ENCODE results near the gene CIB2.

CIB2 gene

GRCh38 chr15:78131295-78132061, at the start of gene CIB2:
Gene CIB2 (minus strand): TSS chr15:78131445. CDS start chr15:78131215, 230 bp downstream.
- peak within 1 kb of the TSS; percentile 71 for H3K4me3 ChIP-seq (ENCODE audit: low read length)
- TF ChIP-seq CTCF (conservative IDR thresholded peaks at IDR 0.05; ENCODE audit: low read depth, low read length): peak; percentile 42
- no peak for DNase-seq (ENCODE audit: low read depth)

GRCh38 chr15:78179906-78180305, 48.7 kb upstream of the CIB2 start:
- no peak for DNase-seq (ENCODE audit: low read depth)
- H3K4me3 ChIP-seq (ENCODE audit: low read length): no peak overlapping the region
- TF ChIP-seq CTCF (conservative IDR thresholded peaks at IDR 0.05; ENCODE audit: low read depth, low read length): no peak

GRCh38 chr15:78179286-78179840, 48.1 kb upstream of the CIB2 start:
- TF ChIP-seq CTCF (conservative IDR thresholded peaks at IDR 0.05; ENCODE audit: low read depth, low read length): no peak
- no peak for DNase-seq (ENCODE audit: low read depth)
- no peak overlapping the region for H3K4me3 ChIP-seq (ENCODE audit: low read length)

GRCh38 chr15:78178064-78178463, 46.8 kb upstream of the CIB2 start:
- H3K4me3 ChIP-seq (ENCODE audit: low read length): no peak overlapping the region
- DNase-seq (ENCODE audit: low read depth): no peak
- no peak for TF ChIP-seq CTCF (conservative IDR thresholded peaks at IDR 0.05; ENCODE audit: low read depth, low read length)

- H3K4me3 ChIP-seq (ENCODE audit: low read length): no peak overlapping the region
- no peak for DNase-seq (ENCODE audit: low read depth)
- TF ChIP-seq CTCF (conservative IDR thresholded peaks at IDR 0.05; ENCODE audit: low read depth, low read length): peak; percentile 92
Measured at GRCh38 chr15:78177447-78177873, 46.2 kb upstream of the CIB2 start.

- DNase-seq (ENCODE audit: low read depth): no peak
- TF ChIP-seq CTCF (conservative IDR thresholded peaks at IDR 0.05; ENCODE audit: low read depth, low read length): no peak
- H3K4me3 ChIP-seq (ENCODE audit: low read length): no peak overlapping the region
Measured at GRCh38 chr15:78175330-78175729, 44.1 kb upstream of the CIB2 start.

- TF ChIP-seq CTCF (conservative IDR thresholded peaks at IDR 0.05; ENCODE audit: low read depth, low read length): no peak
- no peak overlapping the region for H3K4me3 ChIP-seq (ENCODE audit: low read length)
- no peak for DNase-seq (ENCODE audit: low read depth)
Measured at GRCh38 chr15:78174401-78174800, 43.2 kb upstream of the CIB2 start.
